GM12878 (cell line): ENCODE data around the gene CERK. TPM values are rescaled to one million over a fixed set of nuclear protein-coding genes. Genes with fewer than 3 reads are reported as not detected.
A peak's percentile ranks its signal among the peaks of the same experiment; 100 is the strongest.

Experiments used
- ATAC-seq: fragments of 200-7000 bp; cut with Tn5 transposase; 3 replicates; pipeline ENCODE4 v1.9.1; 2020; ENCODE audit warnings: mild to moderate bottlenecking, moderate library complexity
- BruUV-seq: library from RNA; stranded (reverse); fragments of 400-500 nt; replicated peaks from 2 replicates; lab custom pipeline; 2021; lab: Mats Ljungman, UMichigan
- CTCF ChIA-PET: fragments of 300-600 bp; sonication (Branson Sonifier 250); formaldehyde crosslinking; extraction: SDS; loops from one replicate; lab custom pipeline; 2021; ENCODE audit warnings: inconsistent platforms; lab: Yijun Ruan, JAX
- POLR2A ChIA-PET: fragments of 350-600 bp; formaldehyde crosslinking; extraction: SDS; loops from one replicate; lab custom pipeline; 2021; ENCODE audit warnings: inconsistent platforms; lab: Charles Lee
- RAD21 ChIA-PET: fragments of 300-600 bp; sonication (Branson Sonifier 250); formaldehyde crosslinking; loops from one replicate; lab custom pipeline; 2023; ENCODE audit warnings: antibody characterized with exemption; ENCODE audit not compliant: unreplicated experiment; lab: Charles Lee
- SMC1A ChIA-PET: fragments of 300-600 bp; sonication (Branson Sonifier 250); formaldehyde crosslinking; loops from one replicate; lab custom pipeline; 2023; ENCODE audit not compliant: unreplicated experiment, uncharacterized antibody; lab: Charles Lee
- DNase-seq: peaks from one replicate; pipeline ENCODE4 v3.0.0-alpha.2; 2011; ENCODE audit warnings: low read depth, low spot score
- FAIRE-seq: peaks from 3 replicates; lab custom pipeline; 2011; peaks lifted over from hg19 to GRCh38; lab: Jason Lieb, UNC
- H2AFZ ChIP-seq: 2 replicates; pipeline ENCODE4 v1.6.0; 2011; ENCODE audit warnings: low read depth, low read length, control low read depth; ENCODE audit not compliant: control insufficient read depth
- H3K27ac ChIP-seq: 2 replicates; pipeline ENCODE4 v1.5.1; 2011; ENCODE audit warnings: control low read depth; ENCODE audit not compliant: control insufficient read depth, insufficient read depth
- H3K27me3 ChIP-seq, 2 experiments: replicated peaks in 1 of 2; 2 replicates each; pipeline versions ENCODE4 v1.6.0 to v1.6.1; 2011; ENCODE audit warnings: low read length in 1 of 2; ENCODE audit not compliant: control insufficient read depth in 2 of 2, insufficient read depth in 2 of 2
- H3K36me3 ChIP-seq, 2 experiments: 2 replicates each; pipeline ENCODE4 v1.5.1; 2011; ENCODE audit warnings: low read length in 1 of 2; ENCODE audit not compliant: control insufficient read depth in 2 of 2, insufficient read depth in 2 of 2
- H3K4me1 ChIP-seq: 2 replicates; pipeline ENCODE4 v1.6.1; 2011; ENCODE audit warnings: mild to moderate bottlenecking, low read length, moderate library complexity, mixed read lengths; ENCODE audit not compliant: control insufficient read depth, insufficient read depth
- H3K4me2 ChIP-seq: 2 replicates; pipeline ENCODE4 v1.6.0; 2011; ENCODE audit warnings: control low read depth; ENCODE audit not compliant: control insufficient read depth, insufficient read depth
- H3K4me3 ChIP-seq: fragments of 200-600 bp; sonication (generic); 2 replicates; pipeline ENCODE4 v1.5.1; 2016
- H3K79me2 ChIP-seq: 2 replicates; pipeline ENCODE4 v1.6.0; 2011; ENCODE audit warnings: low read length; ENCODE audit not compliant: control insufficient read depth, insufficient read depth
- H3K9ac ChIP-seq: 2 replicates; pipeline ENCODE4 v1.8.0; 2011; ENCODE audit warnings: low read length, control low read depth, mixed read lengths; ENCODE audit not compliant: control insufficient read depth, insufficient read depth
- H3K9me3 ChIP-seq: replicated peaks from 3 replicates; pipeline ENCODE4 v1.5.1; 2011; ENCODE audit warnings: mild to moderate bottlenecking, low read length; ENCODE audit not compliant: control insufficient read depth, insufficient read depth
- H4K20me1 ChIP-seq: 2 replicates; pipeline ENCODE4 v1.6.0; 2011; ENCODE audit not compliant: control insufficient read depth, insufficient read depth
- ATF7 ChIP-seq: fragments of 450-650 bp; IDR thresholded peaks from 2 replicates; pipeline ENCODE4 v1.6.1; 2016; ENCODE audit warnings: low read depth, mild to moderate bottlenecking
- BHLHE40 ChIP-seq, 2 experiments: fragments of 450-650 bp in 1 of 2; IDR thresholded peaks; 2 replicates each; pipeline ENCODE4 v1.6.1; 2011 to 2017; ENCODE audit warnings: low read depth in 2 of 2, borderline replicate concordance in 1 of 2, improper control_type of control experiment in 1 of 2, low read length in 1 of 2, mild to moderate bottlenecking in 1 of 2
- BRCA1 ChIP-seq: IDR thresholded peaks from 2 replicates; pipeline ENCODE4 v1.6.1; 2011; ENCODE audit warnings: low read depth, low read length, improper control_type of control experiment
- CBX5 ChIP-seq: sonication (generic); IDR thresholded peaks from 2 replicates; pipeline ENCODE4 v1.6.1; 2016; ENCODE audit warnings: low read depth, moderate library complexity, mild to moderate bottlenecking, inconsistent platforms
- HDAC2 ChIP-seq: fragments of 200-600 bp; sonication (generic); IDR thresholded peaks from 2 replicates; pipeline ENCODE4 v1.6.1; 2017
- IKZF1 ChIP-seq: fragments of 450-650 bp; conservative IDR thresholded peaks from 2 replicates; pipeline ENCODE4 v1.6.1; 2017; ENCODE audit warnings: antibody characterized with exemption, mild to moderate bottlenecking
- KDM1A ChIP-seq: fragments of 200-600 bp; sonication (generic); IDR thresholded peaks from 2 replicates; pipeline ENCODE4 v1.6.1; 2016; ENCODE audit warnings: borderline replicate concordance
- NBN ChIP-seq: fragments of 450-650 bp; IDR thresholded peaks from 2 replicates; pipeline ENCODE4 v1.6.1; 2016
- POLR2A ChIP-seq: IDR thresholded peaks from 2 replicates; pipeline ENCODE4 v1.6.1; 2011; ENCODE audit warnings: low read depth, mild to moderate bottlenecking, low read length
- RELA ChIP-seq: fragments of 450-650 bp; IDR thresholded peaks from 2 replicates; pipeline ENCODE4 v1.8.0; 2014; ENCODE audit warnings: borderline replicate concordance; ENCODE audit not compliant: partially characterized antibody
- RUNX3 ChIP-seq: IDR thresholded peaks from 2 replicates; pipeline ENCODE4 v1.6.1; 2012; ENCODE audit warnings: low read length, inconsistent platforms
- SIN3A ChIP-seq: IDR thresholded peaks from 2 replicates; pipeline ENCODE4 v1.6.1; 2012; ENCODE audit warnings: low read depth, low read length, improper control_type of control experiment
- YY1 ChIP-seq: IDR thresholded peaks from 2 replicates; pipeline ENCODE4 v1.6.1; 2011; ENCODE audit warnings: low read depth, mild to moderate bottlenecking, low read length
- WGBS: methylation state at CpG from one replicate; pipeline ENCODE4 v1.1.6; 2016; ENCODE audit warnings: low lambda C conversion rate; ENCODE audit not compliant: insufficient replicate concordance, insufficient coverage; ENCODE audit errors: missing lambda C conversion rate; 5-methylcytosine and 5-hydroxymethylcytosine counted together
- in situ Hi-C: fragments of 300-500 bp; cut with MboI; formaldehyde crosslinking; loops from 9 replicates; pipeline ENCODE4 v1.14.3; 2018; ENCODE audit warnings: mixed read lengths
- intact Hi-C: fragments of 100-400 bp; cut with micrococcal nuclease; formaldehyde crosslinking; loops from one replicate; pipeline ENCODE4 v1.14.2; 2022; ENCODE audit not compliant: unreplicated experiment
- polyA plus RNA-seq, 11 experiments: library from polyadenylated mRNA; depleted of rRNA in 4 of 11; unstranded in 6 of 11; stranded (reverse) in 5 of 11; fragments of >200 nt; fragmentation: Nextera tagmentation in 4 of 11; fragmentation: Illumina TruSeq in 1 of 11; extraction: Ambion mirVana in 4 of 11; extraction: Trizol in 1 of 11; gene quantifications; 1 replicate in 1 of 11; 2 replicates in 10 of 11; pipeline versions ENCODE4 v1.2.1 to v1.2.3, GENCODE V29; 2011 to 2016; ENCODE audit warnings: inconsistent platforms in 2 of 11, missing spikeins in 2 of 11, low read depth in 1 of 11
- total RNA-seq, 4 experiments: library from RNA; depleted of rRNA in 3 of 4; stranded (reverse); fragments of >200 nt in 3 of 4; fragmentation: Illumina TruSeq in 1 of 4; extraction: Trizol in 1 of 4; gene quantifications; 2 replicates each; pipeline versions ENCODE4 v1.2.1 to v1.2.3, GENCODE V29; 2013 to 2021

Gene CERK
- total and polyA plus RNA-seq, 10 of the 15 experiments (the other 5 are each of a cell fraction or from before 2014, with no cell fraction given): 4.0 to 41.1 (median 30.2) TPM

DNA sequence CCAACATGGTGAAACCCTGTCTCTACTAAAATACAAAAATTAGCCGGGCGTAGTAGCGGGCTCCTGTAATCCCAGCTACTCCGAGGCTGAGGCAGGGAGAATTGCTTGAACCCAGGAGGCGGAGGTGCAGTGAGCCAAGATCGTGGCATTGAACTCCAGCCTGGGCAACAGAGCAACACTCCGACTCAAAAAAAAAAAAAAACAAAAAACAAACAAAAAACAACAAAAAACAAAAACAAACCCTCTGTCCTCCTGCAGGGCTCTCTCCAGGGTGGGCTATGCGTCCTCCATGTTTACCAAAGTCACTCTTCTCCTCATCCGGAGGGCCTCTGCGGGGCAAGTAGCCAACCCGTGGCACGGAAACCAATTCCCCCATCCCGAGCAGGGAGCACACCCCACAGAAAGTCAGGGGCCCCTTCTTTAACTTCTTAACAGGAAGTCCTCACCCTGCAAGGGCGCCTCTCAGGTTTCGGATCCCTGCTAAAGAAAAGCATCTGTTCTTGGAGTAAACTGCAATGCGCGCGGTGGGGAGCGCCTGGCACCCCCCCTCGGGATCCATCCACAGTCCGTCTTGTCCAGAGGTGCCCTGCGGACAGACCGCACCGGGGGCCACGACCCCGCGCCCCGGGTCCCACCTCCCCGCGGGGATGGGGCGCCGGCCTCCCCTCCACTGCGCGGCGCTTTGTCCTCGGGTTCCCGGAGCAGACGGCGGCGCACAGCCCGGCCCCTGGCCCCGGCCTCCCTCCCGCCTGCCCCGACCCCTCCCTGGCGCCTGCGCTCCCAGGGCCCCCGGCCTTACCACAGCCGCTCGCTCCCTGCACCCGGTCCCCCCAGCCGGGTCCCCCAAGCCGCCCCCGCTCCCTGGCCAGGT lies 712 bp downstream of the CERK start (continued):
- TF ChIP-seq BRCA1 (no peak), IKZF1 (peak; percentile 75), POLR2A (no peak), YY1 (0 out of 2 replicates have a peak, but pooled peaks have one; percentile 12), RUNX3 (peak; percentile 54), NBN (peak; percentile 56; the same call in 1 of the 2 replicates), BHLHE40 (IDR thresholded peaks at IDR 0.05; ENCODE audit: borderline replicate concordance in 1 of 2, low read depth in 2 of 2, low read length in 1 of 2) (no peak)

DNA sequence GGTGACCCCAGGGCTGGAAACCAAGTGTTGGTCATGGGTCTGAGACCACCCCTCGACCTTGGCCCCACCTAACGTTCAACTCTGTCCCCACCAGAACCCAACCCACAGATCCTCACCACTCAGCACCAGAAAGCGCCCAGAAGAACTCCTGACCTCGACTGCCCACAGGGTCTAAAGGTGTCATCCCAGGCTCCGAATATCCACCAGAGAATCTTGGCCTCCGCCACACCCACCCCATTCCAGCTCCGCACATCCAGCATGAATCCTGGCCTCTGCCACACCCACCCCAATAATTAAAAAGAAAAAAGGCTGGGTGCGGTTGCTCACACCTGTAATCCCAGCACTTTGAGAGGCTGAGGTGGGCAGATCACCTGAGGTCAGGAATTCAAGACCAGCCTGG lies 1.3 kb downstream of the CERK start:
- ChIA-PET CTCF (interaction anchor here (1.4 to 1.7 kb wide), 2 partner anchors 20 to 173 kb away, joined by 4 to 8 read pairs; no protein-coding TSS in a partner anchor), POLR2A (no interaction called here), RAD21 (interaction anchor here (1.8 to 2.5 kb wide), 3 partner anchors 22 to 173 kb away, joined by 5 to 13 read pairs (median 5); no protein-coding TSS in a partner anchor), SMC1A (no interaction called here)
- FAIRE-seq: no peak
- no peak for ATAC-seq
- BruUV-seq: no TSS peak
- no peak for DNase-seq
- Histone ChIP-seq H3K27ac (peak overlapping the region; percentile 63), H3K36me3 (peaks cover 0 to under 1% of the 10 kb centered on the region in 2 experiments; a peak in 2 of 4 replicates), H4K20me1 (peaks cover 3% of the 10 kb centered on the region; the same call in 1 of the 2 replicates), H2AFZ (no peak overlapping the region), H3K9ac (peak overlapping the region; percentile 75; the same call in 1 of the 2 replicates), H3K27me3 (no peaks in the 10 kb centered on the region), H3K79me2 (peaks cover 42% of the 10 kb centered on the region), H3K4me2 (peak overlapping the region; percentile 67), H3K4me1 (peaks cover 30% of the 10 kb centered on the region), H3K9me3 (no peaks in the 10 kb centered on the region), H3K4me3 (peak overlapping the region; percentile 96)
- intact Hi-C loops: loop anchor here (5.0 kb wide), 2 partner anchors 149 to 174 kb away; no protein-coding TSS in a partner anchor
- TF ChIP-seq RELA (no peak), KDM1A (no peak), HDAC2 (no peak), ATF7 (no peak), CBX5 (no peak), SIN3A (no peak)
- 68% methylated on average over 8 of the region's 8 CpGs for WGBS
- in situ Hi-C loops: no loop called here
